EL (cell line): Measurements from ENCODE around the gene GNL1.
A peak's percentile ranks its signal among the peaks of the same experiment; 100 is the strongest.

Experiments
- DNase-seq: peaks from one replicate; pipeline ENCODE4 v3.0.0-alpha.2; 2016

GNL1 gene, protein sequence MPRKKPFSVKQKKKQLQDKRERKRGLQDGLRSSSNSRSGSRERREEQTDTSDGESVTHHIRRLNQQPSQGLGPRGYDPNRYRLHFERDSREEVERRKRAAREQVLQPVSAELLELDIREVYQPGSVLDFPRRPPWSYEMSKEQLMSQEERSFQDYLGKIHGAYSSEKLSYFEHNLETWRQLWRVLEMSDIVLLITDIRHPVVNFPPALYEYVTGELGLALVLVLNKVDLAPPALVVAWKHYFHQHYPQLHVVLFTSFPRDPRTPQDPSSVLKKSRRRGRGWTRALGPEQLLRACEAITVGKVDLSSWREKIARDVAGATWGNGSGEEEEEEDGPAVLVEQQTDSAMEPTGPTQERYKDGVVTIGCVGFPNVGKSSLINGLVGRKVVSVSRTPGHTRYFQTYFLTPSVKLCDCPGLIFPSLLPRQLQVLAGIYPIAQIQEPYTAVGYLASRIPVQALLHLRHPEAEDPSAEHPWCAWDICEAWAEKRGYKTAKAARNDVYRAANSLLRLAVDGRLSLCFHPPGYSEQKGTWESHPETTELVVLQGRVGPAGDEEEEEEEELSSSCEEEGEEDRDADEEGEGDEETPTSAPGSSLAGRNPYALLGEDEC

DNA sequence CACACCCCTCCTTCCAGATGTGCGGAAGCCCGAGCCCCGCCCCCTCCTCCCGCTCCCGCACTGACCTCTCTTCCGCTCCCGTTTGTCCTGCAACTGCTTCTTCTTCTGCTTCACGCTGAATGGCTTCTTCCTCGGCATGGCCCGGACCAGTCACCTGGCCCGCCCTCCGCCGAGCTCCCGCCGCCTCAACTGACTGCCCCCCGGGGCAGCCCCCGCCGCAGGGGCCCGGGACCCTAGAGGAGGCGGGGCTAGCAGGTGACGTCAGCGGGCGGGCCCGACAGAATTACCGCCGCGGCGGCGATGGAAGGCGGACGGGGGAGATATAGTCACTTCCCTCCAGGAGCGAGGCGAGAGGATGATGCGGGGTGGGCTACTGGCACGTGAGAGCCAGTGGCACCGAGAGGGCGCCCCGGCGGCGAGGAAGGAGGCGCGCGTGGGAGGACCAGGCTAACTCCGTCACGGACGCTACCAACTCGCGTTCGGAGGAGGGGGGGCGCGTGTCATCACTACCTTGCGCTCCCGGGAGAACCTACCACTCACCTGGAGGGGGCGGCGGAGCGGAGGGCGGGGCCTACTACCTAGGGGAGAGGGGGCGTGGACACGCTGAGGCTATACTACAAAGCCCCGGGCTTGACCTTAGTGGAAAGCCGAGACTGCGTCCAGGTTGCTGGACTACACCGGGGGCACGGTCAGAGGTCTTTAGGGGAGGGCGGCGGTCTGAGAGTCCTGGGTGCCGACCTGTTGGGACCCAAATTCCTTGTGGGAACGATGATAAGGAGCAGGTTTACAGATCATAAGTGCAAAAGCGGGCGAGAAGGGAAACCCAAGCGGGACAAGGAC is at the start of gene GNL1:
GNL1 (minus strand) TSS at position 424 of the 840 bp plus-strand sequence; CDS start at position 138, 286 bp downstream.
- DNase-seq = peak; percentile 88

DNA sequence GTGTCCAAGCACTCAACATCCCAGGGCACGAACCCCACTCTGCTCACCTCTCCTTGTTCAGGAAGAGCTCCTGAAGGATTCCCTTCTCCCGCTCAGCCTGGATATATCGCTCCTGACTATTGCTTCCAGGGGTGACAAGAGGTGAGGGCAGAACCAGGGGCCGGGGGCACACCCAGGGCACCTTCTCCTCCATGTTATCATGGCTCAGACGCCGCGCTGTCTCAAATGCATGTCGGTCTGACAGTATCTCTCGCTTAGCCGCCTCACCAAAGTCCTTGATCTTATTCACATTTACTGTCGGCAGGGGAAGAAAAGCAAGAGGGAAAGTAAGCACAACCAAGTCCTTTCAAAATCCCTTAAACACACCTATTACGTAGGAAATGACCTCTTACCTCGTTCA is 47.7 kb upstream of the GNL1 start:
- DNase-seq = no peak

DNA sequence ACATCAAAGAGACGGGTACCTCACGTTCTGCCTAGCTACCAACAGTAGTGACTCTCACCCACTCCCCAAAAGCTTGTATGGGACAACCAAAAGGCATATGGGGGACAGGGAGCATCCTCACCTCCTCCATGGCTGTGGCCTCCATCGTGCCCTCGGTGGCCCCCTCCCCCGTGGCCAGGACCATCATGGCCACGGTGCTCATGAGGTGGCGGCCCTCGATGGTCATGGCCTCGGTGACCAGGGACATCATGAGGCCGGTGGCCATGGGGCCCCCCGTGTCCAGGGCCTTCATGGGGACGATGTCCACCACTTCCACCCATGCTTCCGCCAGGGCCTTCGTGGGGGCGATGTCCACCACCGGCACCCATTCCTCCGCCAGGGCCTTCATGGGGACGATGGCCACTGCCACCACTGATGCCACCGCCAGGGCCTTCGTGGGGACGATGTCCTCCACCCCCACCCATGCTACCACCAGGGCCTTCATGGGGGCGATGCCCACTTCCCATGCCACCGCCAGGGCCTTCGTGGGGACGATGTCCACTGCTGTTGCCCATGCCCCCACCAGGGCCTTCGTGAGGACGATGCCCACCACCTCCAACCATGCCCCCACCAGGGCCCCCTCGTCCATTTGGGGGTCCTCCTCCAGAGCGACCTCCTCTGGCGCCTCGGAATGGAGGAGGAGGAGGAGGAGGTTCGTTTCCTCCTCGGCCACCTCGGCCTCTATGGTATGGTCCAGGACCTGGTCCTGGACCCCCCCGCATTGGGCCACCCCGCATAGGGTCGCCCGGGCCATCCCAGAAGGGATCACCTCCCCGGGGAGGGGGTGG is 45.7 kb upstream of the GNL1 start:
- DNase-seq = no peak

DNA sequence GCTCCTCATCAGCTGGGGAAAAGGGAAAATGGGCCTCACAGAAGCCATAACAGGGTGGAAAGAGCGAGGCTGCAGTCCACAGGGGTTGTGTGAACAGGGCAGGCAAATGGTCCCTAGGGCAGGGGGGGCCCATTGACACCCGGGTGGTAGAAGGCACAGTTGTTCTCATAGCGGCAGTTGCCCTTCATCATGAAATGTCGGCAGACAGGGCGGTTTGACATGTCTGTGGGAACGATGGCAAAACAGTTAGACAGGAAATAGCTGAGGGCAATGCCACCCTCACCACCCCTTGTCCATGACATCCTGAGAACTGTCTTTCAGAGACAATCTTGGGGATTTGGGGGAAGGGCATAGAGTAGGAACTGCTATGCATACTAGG is 45.1 kb upstream of the GNL1 start:
- DNase-seq = no peak

DNA sequence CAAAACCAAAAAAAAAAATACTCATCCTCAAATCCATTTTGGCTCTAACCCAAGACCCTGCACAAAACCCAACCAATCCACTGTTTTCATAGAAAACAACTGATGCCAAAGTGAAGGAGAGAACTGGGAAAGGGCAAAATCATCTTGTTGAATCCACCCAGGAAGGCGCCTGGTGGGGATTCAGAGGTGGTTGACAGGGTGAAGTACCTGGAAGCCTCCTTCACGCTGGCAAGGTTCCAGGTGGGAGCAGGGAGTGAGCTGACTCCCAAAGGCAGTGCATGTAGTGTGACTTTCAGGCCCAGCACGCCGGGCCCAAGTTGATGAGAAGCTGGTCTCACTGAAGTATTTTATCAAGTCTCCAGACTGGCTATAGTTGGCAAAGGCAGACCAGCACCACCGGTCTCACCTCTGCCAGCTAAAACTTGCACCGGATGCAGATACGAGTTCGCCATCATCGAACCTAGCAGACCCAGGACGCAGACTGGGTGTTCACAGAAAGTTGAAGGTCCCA is 44.2 kb upstream of the GNL1 start:
- no peak for DNase-seq

DNA sequence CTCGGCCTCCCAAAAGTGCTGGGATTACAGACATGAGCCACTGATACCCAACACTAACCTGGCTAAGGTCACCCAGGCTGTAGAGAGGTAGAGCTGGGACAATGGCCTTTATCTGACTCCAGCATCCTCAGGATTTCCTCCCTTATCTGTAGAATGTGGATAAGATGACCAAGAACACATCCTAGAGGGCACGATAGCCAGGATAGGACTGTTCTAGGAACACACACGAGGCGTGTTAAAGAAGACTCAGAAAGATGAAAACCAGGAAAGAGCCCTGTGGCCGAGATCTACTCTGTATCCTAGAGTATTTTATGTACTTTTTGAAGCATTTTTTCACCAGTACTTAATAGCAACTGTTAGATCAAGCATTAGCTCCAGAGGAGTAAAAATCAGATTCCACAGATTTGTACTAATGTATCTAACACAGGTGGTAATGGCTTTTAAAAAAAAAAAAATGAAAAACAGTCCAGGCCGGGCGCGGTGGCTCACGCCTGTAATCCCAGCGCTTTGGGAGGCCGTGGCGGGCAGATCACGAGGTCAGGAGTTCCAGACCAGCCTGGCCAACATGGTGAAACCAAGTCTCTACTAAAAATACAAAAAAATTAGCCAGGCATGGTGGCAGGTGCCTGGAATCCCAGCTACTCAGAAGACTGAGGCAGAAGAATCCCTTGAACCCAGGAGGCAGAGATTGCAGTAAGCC is 43.5 kb upstream of the GNL1 start:
- DNase-seq = no peak

DNA sequence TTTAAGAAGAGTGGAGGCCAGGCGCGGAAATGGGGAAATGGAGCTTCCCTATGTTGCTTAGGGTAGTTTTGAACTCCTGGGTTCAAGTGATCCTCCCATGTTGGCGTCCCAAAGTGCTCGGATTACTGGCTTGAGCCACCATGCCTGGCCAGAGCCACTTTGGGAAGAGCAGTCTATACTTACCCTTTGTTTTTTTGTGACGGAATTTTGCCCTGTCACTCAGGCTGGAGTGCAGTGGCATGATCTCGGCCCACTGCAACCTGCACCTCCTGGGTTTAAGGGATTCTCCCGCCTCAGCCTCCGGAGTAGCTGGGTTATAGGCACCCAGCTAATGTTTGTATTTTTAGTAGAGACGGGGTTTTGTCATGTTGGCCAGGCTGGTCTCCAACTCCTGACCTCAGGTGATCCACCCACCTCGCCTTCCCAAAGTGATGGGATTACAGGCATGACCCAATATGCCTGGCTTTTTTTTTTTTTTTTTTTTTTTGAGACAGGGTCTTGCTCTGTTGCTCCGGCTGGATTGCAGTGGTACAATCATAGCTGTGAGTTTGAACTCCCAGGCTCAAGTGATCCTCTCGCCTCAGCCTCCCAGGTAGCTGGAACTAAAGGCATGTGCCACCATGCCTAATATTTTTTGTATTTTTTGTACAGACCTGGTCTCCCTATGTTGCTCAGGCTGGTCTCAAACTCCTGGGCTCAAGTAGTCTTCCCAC is 42.8 kb upstream of the GNL1 start:
- DNase-seq = no peak

DNA sequence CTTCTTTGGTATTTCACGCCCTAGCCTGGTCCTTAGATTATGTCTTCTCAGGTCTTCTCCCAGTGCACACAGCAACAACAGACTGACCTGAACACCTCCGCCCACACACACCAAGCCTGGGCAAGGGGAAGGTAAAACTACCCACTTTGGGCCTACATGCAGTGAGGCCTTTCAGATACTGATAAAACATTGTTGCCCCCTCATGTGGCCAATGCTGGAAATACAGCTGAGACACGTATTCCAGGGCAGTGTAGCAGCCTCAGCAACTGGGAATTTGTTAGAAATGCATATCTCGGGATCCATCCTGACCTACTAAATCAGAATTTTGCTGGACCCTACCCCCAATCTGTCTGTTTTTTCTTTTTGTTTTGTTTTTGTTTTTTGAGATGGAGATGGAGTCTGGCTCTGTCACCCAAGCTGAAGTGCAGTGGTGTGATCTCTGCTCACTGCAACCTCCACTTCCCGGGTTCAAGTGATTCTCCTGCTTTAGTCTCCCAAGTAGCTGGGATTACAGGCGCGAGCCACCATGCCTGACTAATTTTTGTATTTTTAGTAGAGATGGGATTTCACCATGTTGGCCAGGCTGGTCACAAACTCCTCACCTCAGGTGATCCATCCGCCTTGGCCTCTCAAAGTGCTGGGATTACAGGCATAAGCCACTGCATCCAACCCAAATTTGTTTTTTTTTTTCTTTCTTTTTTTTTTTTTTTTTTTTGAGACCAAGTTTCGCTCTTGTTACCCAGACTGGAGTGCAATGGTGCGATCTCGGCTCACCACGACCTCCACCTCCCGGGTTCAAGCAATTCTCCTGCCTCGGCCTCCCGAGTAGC is 41.2 kb upstream of the GNL1 start:
- peak; percentile 84 for DNase-seq

DNA sequence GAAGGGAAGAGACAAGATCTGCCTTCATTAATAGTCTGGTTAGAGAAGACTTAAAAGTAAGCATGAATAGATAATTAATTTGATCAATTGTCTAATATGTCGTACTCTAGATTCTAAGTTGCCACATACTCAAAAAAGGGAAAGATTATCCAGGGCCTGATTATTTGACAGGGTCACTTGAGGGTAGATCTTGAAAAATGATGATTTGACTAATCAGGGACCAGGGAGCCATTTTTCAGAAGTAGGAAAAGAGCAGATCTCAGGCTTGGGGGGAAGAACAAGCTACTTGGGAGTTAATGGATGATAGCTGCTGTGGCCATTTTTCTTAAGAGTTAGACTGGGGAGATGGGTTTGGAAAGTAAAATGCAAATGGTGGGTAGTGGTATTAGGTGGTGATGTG is 36.0 kb upstream of the GNL1 start:
- DNase-seq = no peak

DNA sequence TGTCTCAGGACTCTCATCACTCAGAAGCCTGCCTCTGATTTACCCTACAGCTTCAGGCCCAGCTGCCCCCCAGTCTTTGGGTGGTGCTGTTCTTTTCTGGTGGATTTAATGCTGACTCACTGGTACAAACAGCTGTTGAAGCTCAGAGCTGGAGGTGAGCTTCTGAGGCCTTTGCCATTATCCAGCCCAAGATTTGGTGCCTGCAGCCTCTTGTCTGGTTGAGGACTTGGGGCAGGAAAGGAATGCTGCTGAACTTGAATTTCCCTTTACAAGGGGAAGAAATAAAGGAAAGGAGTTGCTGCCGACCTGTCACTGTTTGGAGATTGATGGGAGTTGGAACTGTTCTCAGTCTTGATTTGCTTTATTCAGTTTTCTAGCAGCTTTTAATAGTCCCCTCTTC is 34.7 kb upstream of the GNL1 start:
- no peak for DNase-seq

DNA sequence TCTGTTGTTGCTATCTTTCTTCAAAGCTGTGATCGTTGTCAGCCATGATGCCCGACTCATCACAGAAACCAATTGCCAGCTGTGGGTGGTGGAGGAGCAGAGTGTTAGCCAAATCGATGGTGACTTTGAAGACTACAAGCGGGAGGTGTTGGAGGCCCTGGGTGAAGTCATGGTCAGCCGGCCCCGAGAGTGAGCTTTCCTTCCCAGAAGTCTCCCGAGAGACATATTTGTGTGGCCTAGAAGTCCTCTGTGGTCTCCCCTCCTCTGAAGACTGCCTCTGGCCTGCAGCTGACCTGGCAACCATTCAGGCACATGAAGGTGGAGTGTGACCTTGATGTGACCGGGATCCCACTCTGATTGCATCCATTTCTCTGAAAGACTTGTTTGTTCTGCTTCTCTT is 34.2 kb upstream of the GNL1 start:
- no peak for DNase-seq

DNA sequence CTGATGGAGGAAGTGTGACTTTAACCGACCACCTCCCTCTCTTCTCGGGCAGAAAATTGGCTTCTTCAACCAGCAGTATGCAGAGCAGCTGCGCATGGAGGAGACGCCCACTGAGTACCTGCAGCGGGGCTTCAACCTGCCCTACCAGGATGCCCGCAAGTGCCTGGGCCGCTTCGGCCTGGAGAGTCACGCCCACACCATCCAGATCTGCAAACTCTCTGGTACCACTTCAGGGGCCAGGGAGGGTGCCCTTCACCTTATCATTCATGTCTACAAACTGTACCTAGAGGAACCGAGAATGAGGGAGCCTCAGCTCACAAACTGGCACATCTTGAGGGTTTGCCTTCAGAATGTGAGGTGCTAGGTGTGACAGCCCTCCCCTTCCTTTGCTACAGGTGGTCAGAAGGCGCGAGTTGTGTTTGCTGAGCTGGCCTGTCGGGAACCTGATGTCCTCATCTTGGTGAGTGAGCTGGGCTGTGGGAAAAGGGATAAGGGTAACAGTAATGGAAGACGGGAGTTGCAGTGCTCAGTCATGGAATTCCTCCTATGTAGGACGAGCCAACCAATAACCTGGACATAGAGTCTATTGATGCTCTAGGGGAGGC is 33.6 kb upstream of the GNL1 start:
- DNase-seq = no peak

DNA sequence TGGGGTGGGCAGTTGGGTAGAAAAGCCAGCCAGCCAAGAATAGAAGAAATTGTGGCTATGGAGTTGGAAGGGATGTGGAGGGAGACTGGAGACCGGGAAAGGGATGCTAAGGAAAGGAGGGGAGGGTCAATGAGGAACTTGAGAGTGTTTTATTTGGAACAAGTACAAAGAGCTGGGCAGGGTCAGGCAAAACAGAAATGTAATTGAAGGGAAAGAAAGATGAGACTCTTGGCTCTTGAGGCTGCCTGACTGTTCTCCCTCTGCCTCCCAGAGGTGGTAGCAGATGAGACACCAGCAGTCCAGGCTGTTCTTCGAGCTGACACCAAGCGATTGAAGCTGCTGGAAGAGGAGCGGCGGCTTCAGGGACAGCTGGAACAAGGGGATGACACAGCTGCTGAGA is 27.6 kb upstream of the GNL1 start:
- no peak for DNase-seq

DNA sequence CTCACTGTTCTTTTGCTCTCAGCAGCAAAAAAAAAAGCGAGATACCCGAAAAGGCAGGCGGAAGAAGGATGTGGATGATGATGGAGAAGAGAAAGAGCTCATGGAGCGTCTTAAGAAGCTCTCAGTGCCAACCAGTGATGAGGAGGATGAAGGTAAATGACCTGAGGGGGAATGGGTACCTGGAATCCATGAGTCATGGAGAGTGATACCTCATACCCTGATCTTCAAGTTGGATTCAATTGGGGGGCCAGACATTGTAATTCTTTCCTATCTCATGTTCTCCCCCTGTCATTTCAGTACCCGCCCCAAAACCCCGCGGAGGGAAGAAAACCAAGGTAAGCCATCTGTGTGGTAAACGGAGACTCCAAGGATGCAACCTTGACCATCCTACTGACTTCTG is 21.8 kb upstream of the GNL1 start:
- no peak for DNase-seq

DNA sequence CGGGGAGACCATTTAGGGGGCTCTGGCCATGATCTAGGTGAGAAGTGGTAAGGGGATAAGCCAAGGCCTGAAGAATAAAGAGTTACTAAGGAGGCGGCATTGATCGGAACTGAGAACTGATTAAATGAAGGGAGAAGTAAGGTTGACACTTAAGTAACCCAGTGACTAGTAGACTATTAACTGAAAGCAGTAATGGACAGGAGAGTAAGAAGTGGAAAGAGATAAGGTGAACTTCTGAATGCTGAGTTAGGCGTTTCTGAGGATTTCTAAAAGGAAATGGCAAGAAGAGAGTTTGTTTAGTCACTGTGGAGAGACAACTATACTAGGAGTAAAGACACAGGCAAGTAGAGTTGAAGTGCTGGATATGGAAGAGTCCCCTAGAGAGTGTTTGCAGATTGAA is 16.8 kb upstream of the GNL1 start:
- DNase-seq = no peak

DNA sequence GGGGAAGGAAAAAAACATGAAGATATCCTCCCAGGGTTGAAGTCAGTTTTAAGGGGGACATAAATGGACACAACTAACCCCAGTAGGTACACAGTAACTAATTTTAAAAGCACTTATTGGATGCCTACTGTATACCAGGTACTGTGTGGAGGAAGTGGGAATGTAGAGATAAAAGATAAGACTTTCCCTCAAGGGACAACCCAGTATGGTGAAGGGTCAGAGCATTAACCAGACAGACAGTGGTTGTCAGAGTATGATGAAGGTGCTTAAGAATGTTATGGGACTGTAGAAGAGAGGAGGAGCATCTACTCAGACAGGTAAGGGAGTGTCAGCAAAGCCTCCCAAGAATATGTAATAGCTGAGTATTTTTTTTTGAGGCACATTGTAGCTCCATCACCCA is 15.9 kb upstream of the GNL1 start:
- no peak for DNase-seq

DNA sequence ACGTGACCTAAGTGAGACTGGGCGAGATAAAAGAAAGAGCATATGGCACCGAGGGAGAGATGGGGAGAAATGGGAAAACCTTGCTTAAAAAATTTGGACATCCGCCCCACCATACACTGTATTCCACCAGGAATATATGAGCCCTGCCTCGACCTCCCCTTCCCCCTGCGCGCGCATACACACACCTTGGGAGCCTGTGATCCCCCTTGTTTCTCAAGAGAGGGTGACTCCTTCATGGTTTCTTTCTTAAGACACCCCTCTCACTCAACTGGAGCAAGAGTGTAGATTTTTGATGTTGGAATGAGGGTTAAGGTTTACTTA is 15.4 kb upstream of the GNL1 start:
- DNase-seq = no peak

DNA sequence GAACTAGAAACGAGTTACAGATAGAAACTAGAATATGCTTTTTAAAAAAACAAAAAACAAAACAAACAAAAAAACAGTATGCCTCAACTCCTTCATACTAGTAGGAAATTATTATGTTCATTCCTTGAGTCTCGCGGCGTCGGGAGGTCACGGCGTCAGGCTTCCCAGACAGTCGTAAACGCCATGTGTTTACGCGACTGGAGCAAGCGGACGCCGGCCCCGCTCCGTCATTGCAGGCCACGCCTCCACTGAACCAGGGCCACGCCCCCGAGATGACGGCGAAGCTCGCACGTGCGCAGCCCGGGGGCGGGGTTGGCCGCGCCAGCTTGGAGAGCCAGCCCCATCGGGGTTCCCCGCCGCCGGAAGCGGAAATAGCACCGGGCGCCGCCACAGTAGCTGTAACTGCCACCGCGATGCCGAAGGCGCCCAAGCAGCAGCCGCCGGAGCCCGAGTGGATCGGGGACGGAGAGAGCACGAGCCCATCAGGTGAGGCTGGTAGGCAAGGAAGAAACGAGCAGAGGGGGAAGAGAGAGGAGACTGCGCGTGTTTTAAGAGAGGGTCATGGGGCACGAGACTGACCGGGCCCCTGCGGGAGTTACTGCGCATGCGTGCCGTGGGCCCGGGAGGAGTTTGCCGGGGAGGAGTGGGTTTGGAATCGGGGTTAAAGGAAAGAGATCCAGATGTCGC is 14.9 kb upstream of the GNL1 start, which contains the start of gene ABCF1:
ABCF1 (plus strand) TSS at position 368 of the 687 bp plus-strand sequence; CDS start at position 414, 46 bp downstream.
- peak; percentile 96 for DNase-seq

DNA sequence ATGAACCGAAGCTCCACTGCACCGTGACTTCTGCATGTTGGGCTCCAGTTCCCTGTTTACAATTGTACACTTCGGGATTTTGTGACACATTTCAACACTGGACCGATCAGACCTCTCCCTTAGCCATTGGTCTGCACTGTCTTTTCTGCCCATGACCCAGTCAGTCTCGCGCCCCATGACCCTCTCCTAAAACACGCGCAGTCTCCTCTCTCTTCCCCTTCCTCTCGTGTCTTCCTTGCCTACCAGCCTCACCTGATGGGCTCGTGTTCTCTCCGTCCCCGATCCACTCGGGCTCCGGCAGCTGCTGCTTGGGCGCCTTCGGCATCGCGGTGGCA is 14.4 kb upstream of the GNL1 start:
- no peak for DNase-seq

DNA sequence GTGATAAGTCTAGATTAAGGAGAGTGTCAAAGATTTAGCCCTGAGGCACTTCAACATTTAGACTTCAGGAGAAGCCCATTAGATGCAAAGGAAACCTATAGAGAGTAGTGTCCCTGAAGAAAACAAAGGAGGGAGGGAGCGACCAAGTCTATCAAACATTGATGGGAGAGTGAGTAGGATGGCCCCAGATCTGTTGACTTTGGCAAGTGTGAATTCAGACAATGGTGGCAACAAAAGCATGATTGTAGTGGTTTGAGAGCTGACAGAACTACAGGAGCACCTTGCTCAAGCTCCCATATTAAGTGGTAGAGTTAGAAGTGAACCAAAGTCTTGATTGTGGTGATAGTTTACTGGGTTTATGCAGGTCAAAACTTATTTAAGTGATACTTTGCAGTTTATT is 14.0 kb upstream of the GNL1 start:
- no peak for DNase-seq
